DMS79 treated with DMSO at 0.1 percent for 48 hours (cell line): ENCODE measurements around the gene PTPN2.

ENCODE experiments used
- DNase-seq: peaks from one replicate; lab custom pipeline; 2025; lab: John Stamatoyannopoulos, UW

PTPN2 gene

GRCh38 chr18:12857991-12858544 lies 26.0 kb downstream of the PTPN2 start:
- no peak for DNase-seq

- DNase-seq, result peak; percentile 19
Measured at GRCh38 chr18:12857215-12857905, 26.7 kb downstream of the PTPN2 start.

DNA sequence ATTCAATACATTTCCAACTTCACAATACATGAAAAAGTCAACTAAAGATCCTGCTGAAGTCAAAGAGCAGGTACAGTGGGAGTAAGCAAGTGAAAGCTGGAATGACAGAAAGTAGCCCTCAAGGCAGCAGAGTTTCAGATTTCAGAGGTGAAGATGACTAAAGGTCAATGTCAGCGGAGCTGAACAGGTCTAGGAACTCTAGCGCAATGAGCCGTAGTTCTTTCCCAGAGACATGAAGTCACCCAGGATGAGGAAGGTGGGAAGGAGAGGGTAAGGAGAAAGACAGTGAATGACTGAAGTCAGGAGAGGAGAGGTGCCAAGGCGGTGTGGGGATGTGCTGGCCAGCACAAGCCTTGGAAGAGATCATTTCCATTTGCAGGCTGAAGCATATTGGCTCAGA lies 28.1 kb downstream of the PTPN2 start:
- DNase-seq, result no peak

GRCh38 chr18:12852566-12853315 lies 31.3 kb downstream of the PTPN2 start:
- DNase-seq, result no peak

DNA sequence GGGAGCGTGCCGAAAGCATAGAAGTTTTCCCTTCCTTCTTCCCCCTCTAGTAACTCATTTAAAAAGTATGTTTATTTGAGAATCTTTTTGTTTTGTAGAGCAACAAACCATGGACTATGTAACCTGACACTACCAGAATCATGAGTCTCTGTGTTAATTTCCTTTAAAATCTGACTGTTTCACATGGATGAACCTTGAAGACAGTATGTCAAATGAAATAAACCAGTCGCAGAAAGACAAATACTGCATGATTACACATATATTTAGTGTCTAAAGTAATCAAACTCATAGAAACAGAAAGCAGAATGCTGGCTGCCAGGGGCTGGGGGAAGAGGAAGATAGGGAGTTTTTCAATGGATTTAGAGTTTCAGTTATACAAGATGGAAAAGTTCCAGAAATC lies 32.3 kb downstream of the PTPN2 start:
- DNase-seq, result no peak

- DNase-seq, result no peak
Measured at GRCh38 chr18:12849548-12849947, 34.5 kb downstream of the PTPN2 start.

DNA sequence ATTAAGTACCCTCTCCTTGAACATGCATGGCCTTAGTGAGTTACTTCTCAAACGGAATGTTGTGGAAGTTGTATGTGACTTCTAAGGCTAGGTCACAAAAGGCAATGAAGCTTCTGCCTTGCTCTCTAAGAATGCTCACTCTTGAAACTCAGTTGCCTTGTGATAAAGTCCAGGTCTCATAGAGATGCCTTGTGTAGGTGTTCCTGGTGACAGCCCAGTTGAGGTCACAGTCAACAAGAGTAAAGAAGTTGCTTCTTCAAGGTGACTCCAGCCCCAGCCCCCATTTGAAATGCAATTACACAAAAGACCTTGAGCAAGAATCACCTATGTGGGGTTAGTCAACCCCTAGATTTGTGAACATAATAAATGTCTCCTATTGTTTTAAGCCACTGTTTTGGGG lies 35.6 kb downstream of the PTPN2 start:
- no peak for DNase-seq

DNA sequence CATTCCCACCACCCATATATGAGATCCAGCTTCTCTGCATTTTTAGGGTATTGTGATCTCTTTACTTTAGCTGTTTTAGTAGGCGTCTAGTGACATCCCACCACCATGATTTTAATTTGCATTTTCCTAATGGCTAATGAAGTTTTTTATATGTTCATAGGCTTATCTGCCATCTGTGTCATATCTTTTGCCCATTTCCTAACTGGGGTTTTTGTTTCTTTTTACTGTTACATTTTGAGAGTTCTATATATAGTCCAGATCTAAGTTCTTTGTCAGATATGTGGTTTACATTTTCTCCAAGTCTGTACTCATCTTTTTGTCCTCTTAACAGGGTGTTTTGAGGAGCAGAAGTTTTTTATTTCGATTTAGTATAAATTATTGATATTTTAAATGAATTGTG lies 39.6 kb downstream of the PTPN2 start:
- DNase-seq, result no peak

DNA sequence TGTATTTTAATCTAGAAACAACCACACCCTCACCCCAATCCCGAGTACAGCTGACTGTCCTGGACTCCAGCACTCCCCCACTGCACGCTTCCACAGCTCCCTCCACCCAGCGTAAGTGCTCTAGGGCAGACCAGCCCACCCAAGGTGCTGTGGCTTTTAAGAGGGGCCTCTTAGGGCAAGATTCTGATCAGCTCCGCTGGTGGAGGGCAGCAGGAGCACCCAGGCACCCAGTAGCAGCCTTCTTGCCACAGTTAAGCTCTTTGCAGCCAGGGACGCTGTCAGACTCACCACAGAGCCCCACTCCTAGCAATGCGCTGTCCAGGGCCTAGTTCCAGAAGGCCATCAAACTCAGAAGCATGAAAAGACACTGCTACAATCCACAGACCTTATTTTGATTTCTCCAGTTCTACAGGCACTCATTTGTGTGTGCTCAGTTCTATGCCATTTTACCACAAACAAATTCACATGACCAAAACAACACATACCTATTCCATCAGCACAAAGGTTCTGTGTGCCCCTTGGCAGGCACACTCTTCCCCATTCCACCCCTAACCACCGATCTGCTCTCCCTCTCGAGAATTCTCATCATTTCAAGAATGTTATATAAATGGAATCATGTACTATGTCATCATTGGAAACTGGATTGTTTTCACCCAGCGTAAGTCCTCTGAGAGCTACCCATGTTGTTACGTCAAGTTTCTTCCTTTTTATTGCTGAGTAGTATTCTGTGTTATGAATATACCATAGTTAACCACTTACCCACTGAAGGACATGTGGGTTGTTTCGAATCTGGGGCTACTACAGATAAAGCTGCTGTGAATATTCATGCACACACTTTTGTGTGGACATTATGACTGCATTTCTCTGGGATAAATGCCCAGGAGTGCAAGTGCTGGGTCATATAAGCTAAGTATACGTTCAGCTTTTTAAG lies 40.4 kb downstream of the PTPN2 start:
- no peak for DNase-seq

- DNase-seq, result no peak
Measured at GRCh38 chr18:12842459-12843380, 41.3 kb downstream of the PTPN2 start.

DNA sequence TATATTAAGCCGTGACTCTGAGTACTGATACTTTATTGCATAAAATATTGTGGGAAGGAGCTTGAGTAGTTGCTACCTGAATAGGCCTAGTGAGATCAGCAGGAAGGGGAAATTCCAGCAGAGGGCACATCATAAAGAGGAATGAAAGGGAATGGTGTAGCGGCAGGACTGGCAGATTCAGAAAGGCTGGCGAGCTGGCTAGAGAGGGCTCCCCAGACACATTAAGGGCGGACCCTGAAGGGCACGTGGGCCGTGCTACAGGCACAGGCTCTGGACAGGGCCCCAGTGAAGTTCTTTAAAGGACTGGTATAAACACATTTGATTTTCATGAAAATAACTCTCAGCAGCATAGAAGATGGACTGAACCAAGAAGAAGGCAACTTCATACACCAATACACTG lies 43.0 kb downstream of the PTPN2 start:
- DNase-seq, result no peak

GRCh38 chr18:12840382-12840781 lies 43.7 kb downstream of the PTPN2 start:
- DNase-seq, result no peak

DNA sequence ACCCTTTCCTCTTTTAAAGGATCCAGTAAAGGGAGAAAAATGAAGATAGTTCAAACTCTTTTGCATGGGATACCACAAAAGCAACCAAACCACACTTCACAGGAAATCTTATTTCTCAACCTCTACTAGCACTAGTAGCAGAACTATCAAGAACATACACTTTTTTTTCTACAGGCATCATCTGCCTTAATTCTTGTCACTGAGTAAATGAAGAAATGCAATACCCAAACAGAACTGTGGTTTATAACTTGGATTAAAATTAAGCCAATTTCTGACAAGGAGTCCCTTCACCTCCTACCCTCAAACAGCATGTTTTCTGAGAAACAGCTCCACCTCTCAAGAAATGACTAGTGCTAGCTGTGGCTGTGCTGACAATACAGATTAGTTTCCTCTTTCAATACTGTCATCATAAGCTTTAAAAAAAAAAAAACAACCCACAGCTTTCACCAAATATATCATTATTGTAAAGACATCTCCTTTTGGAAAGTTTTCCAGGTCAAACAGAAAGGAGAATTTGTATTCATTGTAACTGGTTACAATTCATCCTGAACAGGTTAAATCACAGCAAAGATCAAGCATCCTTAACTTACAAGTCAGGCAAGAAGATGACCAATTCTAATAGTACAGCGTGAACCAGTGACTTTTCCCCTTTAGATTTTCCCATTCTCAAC lies 44.4 kb downstream of the PTPN2 start:
- no peak for DNase-seq

DNA sequence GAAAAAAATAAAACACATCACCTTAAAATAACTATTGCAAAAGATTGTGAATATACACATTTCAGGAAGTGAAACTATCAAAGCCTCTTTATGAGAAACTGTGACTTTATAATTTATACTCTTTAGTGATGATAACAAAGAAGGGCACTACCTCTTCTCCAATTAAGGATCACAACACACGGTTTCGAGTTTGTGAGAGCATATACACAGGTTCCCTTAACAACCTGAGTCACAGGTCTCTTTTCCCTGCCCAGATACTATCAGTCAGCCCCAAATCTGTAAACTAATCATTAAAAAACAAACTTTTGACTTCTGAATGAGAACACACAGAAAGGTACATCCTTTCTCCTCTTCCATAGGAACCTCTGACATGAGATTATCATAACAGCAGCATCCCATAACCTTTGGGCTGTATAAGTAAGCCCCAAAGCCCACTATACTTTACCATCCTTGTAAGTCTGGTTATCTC lies 44.9 kb downstream of the PTPN2 start:
- DNase-seq, result no peak

DNA sequence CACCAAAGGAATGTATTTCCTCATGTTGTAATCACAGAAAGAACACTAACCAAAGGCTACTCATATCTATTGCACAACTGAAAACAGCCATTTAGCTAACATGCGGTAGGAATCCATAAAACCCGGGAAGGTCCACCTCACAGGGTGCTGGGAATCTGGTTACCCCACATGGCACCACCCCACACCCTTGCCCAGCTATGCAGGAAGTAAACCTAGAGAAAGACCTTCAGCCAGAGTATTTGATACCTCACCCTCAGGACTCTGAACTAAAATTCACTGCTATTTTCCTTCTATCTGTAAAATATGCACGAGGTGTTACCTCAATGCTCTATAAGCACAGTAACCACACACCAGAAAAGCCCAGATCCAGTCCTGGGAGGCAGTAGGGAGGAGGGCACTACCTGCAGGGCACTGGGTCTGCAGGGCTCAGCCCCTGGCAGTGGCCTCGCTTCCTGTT lies 45.8 kb downstream of the PTPN2 start:
- no peak for DNase-seq

DNA sequence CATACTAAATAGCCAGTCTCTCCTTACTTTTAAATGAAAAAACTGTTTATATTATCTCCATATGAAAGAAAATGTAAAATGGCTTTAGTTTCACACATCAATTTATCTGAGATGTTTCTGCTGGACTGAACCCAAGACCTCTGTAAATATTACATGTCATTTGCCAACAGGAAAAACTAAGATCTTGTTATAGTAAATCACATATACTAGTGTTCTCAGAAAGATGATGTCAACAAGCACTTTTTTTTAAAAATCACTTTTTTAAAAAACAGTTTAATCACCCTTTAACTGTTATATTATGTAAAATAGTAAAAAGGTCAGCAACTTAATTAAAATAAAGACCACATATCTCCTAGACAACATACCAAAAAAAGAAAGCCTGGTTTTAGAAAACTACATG lies 46.3 kb downstream of the PTPN2 start:
- DNase-seq, result no peak

DNA sequence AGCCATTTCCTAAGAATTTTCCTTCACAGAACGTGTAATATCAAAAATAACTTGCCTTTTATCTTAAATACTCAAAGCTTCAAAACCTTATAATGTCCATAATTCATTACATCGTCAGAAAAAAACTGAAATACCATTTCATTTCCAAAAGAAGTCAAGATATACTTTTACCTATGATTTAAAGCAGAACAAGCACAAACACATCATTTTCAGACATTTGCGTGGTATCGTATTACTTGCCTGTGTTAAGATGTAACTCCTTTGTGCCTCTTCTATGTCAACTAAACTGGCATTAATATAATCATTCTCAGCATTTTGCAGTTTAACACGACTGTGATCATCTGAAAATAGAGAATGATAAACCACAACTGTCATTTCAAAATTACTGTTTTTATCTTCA lies 47.5 kb downstream of the PTPN2 start:
- no peak for DNase-seq

- no peak for DNase-seq
Measured at GRCh38 chr18:12828116-12829051, 55.7 kb downstream of the PTPN2 start.

GRCh38 chr18:12827588-12827987 lies 56.4 kb downstream of the PTPN2 start:
- DNase-seq, result no peak
